ENCODE results near the gene PAX2. TPM values are rescaled to one million over a fixed set of nuclear protein-coding genes. Genes with fewer than 3 reads are reported as not detected.
A peak's percentile ranks its signal among the peaks of the same experiment; 100 is the strongest.

PAX2 gene
- total RNA-seq, 1 donor from 2014 or later: not detected

DNA sequence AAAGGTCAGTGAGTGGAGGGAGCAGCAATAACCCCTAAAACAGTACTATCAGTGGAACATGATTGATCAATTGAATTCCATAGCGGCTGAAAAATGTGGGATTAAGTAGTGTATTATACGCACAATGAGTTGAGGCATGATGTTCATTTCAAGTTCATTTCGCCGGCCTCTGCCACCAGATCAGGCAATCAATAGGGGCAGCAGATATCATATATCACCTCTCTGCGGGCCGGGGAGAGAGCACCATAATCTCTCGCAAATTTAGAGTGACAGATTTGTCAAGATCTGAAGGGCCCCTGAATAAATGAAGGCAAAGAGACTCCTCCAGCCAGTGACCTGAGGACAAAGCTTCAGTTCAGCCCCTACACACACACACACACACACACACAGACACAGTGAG is 58.5 kb downstream of the PAX2 start:
- no peaks in the 10 kb centered on the region for H3K36me3 Mint-ChIP-seq (ENCODE audit: unreplicated experiment)
- TF ChIP-seq, protein P1, sequence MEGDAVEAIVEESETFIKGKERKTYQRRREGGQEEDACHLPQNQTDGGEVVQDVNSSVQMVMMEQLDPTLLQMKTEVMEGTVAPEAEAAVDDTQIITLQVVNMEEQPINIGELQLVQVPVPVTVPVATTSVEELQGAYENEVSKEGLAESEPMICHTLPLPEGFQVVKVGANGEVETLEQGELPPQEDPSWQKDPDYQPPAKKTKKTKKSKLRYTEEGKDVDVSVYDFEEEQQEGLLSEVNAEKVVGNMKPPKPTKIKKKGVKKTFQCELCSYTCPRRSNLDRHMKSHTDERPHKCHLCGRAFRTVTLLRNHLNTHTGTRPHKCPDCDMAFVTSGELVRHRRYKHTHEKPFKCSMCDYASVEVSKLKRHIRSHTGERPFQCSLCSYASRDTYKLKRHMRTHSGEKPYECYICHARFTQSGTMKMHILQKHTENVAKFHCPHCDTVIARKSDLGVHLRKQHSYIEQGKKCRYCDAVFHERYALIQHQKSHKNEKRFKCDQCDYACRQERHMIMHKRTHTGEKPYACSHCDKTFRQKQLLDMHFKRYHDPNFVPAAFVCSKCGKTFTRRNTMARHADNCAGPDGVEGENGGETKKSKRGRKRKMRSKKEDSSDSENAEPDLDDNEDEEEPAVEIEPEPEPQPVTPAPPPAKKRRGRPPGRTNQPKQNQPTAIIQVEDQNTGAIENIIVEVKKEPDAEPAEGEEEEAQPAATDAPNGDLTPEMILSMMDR (IDR thresholded peaks at IDR 0.05; ENCODE audit: partially characterized antibody, unreplicated experiment): no peak
- H3K27me3 Mint-ChIP-seq (ENCODE audit: unreplicated experiment): peaks cover 4% of the 10 kb centered on the region
- H3K9me3 Mint-ChIP-seq (ENCODE audit: unreplicated experiment): no peaks in the 10 kb centered on the region
- peak; percentile 8 for DNase-seq
- no peak overlapping the region for H3K27ac Mint-ChIP-seq (ENCODE audit: unreplicated experiment)
- H3K4me1 Mint-ChIP-seq (ENCODE audit: low read depth, unreplicated experiment): peaks cover 8% of the 10 kb centered on the region
- no peak overlapping the region for H3K4me3 Mint-ChIP-seq (ENCODE audit: unreplicated experiment)

DNA sequence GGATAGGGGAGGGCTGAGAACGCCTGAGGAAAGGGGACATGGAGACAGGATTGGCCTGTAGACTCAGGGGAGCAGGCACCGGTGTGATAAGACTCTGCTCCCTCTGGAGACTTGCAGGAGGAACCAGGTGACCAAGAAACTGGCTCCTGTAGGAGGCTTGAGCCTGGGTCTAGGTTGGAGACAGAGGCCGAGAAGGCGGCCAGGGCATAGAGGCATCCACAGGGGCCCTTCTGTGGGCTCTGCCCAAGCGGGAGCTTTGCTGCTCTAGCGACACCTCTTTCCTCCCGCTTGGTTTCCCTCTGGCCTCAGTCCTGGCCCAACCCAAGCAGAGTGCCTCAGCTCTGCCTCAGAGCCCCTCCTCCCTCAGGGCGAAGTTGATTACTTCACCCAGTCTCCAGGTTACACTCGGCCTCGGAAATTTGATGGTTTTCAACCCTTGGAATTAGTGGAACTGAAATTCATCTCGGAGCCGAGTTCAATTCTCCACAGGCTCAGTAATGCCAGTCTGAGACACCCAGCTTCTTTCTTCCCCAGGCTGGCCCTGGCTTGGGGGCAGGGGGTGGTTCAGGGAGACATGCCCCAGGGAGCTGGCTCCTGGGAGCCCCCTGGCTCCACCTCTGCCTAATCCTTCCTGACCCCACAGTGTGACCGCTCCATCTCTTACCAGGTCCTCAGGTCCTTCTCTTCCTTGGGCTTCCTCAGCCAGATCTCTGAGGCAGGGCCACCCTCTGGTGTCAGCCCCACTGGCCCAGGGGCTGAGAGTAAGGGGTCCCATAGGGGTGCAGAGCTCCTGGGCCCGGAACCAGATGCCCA is 60.4 kb downstream of the PAX2 start:
- Mint-ChIP-seq H3K27me3 (ENCODE audit: unreplicated experiment) (peaks cover 7% of the 10 kb centered on the region), H3K36me3 (ENCODE audit: unreplicated experiment) (no peaks in the 10 kb centered on the region), H3K27ac (ENCODE audit: unreplicated experiment) (no peak overlapping the region), H3K9me3 (ENCODE audit: unreplicated experiment) (peaks cover 2% of the 10 kb centered on the region), H3K4me1 (ENCODE audit: low read depth, unreplicated experiment) (peaks cover 10% of the 10 kb centered on the region), H3K4me3 (ENCODE audit: unreplicated experiment) (no peak overlapping the region)
- TF ChIP-seq, protein P1 (IDR thresholded peaks at IDR 0.05; ENCODE audit: partially characterized antibody, unreplicated experiment): no peak
- DNase-seq: peak; percentile 9

DNA sequence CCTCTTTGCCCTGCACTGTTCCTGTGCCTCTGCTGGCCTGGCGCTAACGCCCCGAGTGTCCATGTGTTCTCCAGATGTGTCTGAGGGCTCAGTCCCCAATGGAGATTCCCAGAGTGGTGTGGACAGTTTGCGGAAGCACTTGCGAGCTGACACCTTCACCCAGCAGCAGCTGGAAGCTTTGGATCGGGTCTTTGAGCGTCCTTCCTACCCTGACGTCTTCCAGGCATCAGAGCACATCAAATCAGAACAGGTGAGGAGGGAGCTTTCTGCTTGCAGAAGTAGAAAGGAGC is 60.9 kb downstream of the PAX2 start:
- Mint-ChIP-seq H3K36me3 (ENCODE audit: unreplicated experiment) (no peaks in the 10 kb centered on the region), H3K4me1 (ENCODE audit: low read depth, unreplicated experiment) (peaks cover 10% of the 10 kb centered on the region), H3K27me3 (ENCODE audit: unreplicated experiment) (peaks cover 7% of the 10 kb centered on the region), H3K27ac (ENCODE audit: unreplicated experiment) (no peak overlapping the region), H3K9me3 (ENCODE audit: unreplicated experiment) (peaks cover 2% of the 10 kb centered on the region), H3K4me3 (ENCODE audit: unreplicated experiment) (no peak overlapping the region)
- TF ChIP-seq, protein P1 (IDR thresholded peaks at IDR 0.05; ENCODE audit: partially characterized antibody, unreplicated experiment): no peak
- no peak for DNase-seq

DNA sequence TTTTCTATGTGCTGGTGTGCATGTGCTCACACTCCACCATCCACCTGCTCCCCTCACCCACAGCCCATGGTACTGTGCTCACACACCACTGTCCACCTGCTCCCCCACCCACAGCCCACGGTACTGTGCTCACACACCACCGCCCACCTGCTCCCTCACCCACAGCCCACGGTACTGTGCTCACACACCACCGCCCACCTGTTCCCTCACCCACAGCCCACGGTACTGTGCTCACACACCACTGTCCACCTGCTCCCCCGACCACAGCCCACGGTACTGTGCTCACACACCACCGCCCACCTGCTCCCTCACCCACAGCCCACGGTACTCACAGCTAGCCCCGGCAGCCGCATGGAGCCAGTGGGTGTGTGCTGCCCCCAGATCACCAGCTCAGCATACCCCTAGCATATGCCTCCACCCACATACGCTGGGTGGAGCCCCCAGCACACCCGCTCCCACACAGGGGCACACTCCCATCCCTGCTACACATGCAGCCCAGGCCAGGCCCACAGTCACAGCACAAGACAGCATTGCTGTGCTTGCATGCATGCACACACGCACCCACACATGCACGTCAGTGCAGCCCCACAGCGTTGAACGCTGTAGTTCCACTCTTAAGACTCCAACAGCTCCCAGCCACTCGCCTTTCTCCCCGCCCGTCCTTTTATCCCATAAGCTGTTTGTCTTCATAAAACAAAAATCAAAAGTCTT is 62.0 kb downstream of the PAX2 start:
- no peaks in the 10 kb centered on the region for H3K36me3 Mint-ChIP-seq (ENCODE audit: unreplicated experiment)
- peaks cover 2% of the 10 kb centered on the region for H3K9me3 Mint-ChIP-seq (ENCODE audit: unreplicated experiment)

More for the DNA sequence above, 62.0 kb downstream of the PAX2 start:
- DNase-seq: peak; percentile 10
- no peak overlapping the region for H3K4me3 Mint-ChIP-seq (ENCODE audit: unreplicated experiment)
- H3K27ac Mint-ChIP-seq (ENCODE audit: unreplicated experiment): no peak overlapping the region
- TF ChIP-seq, protein P1 (IDR thresholded peaks at IDR 0.05; ENCODE audit: partially characterized antibody, unreplicated experiment): no peak
- peaks cover 10% of the 10 kb centered on the region for H3K4me1 Mint-ChIP-seq (ENCODE audit: low read depth, unreplicated experiment)
- H3K27me3 Mint-ChIP-seq (ENCODE audit: unreplicated experiment): peaks cover 7% of the 10 kb centered on the region

All from glutamatergic neuron (in vitro differentiated cells).